GM12878 (cell line): ENCODE data around the gene ABI3. TPM values are rescaled to one million over a fixed set of nuclear protein-coding genes. Genes with fewer than 3 reads are reported as not detected.

Experiments used
- CBX5 ChIP-seq: sonication (generic); IDR thresholded peaks from 2 replicates; pipeline ENCODE4 v1.6.1; 2016; ENCODE audit warnings: low read depth, moderate library complexity, mild to moderate bottlenecking, inconsistent platforms
- GATAD2B ChIP-seq: fragments of 450-650 bp; conservative IDR thresholded peaks from 2 replicates; pipeline ENCODE4 v1.6.1; 2017; ENCODE audit warnings: low read depth, mild to moderate bottlenecking, moderate library complexity
- MEF2A ChIP-seq: IDR thresholded peaks from 2 replicates; pipeline ENCODE4 v1.6.1; 2011; ENCODE audit warnings: low read depth, mild to moderate bottlenecking, low read length, moderate library complexity; ENCODE audit not compliant: insufficient read depth
- MTA3 ChIP-seq: IDR thresholded peaks from 2 replicates; pipeline ENCODE4 v1.6.1; 2012; ENCODE audit warnings: low read length, inconsistent platforms, borderline replicate concordance
- POLR2AphosphoS5 ChIP-seq: IDR thresholded peaks from 2 replicates; pipeline ENCODE4 v1.6.1; 2011; ENCODE audit warnings: mild to moderate bottlenecking, low read length, inconsistent platforms
- TCF12 ChIP-seq: IDR thresholded peaks from 2 replicates; pipeline ENCODE4 v1.6.1; 2011; ENCODE audit warnings: low read depth, mild to moderate bottlenecking, low read length
- TCF7 ChIP-seq: IDR thresholded peaks from 2 replicates; pipeline ENCODE4 v1.6.1; 2014; ENCODE audit warnings: antibody characterized with exemption, borderline replicate concordance
- ZNF384 ChIP-seq: IDR thresholded peaks from 2 replicates; pipeline ENCODE4 v1.6.1; 2012; ENCODE audit warnings: low read depth, mild to moderate bottlenecking, low read length, improper control_type of control experiment, borderline replicate concordance
- ZSCAN29 ChIP-seq: fragments of 450-650 bp; IDR thresholded peaks from 2 replicates; pipeline ENCODE4 v1.6.1; 2017; ENCODE audit warnings: mild to moderate bottlenecking, moderate library complexity
- polyA plus RNA-seq, 11 experiments: library from polyadenylated mRNA; depleted of rRNA in 4 of 11; unstranded in 6 of 11; stranded (reverse) in 5 of 11; fragments of >200 nt; fragmentation: Nextera tagmentation in 4 of 11; fragmentation: Illumina TruSeq in 1 of 11; extraction: Ambion mirVana in 4 of 11; extraction: Trizol in 1 of 11; gene quantifications; 1 replicate in 1 of 11; 2 replicates in 10 of 11; pipeline versions ENCODE4 v1.2.1 to v1.2.3, GENCODE V29; 2011 to 2016; ENCODE audit warnings: inconsistent platforms in 2 of 11, missing spikeins in 2 of 11, low read depth in 1 of 11
- total RNA-seq, 4 experiments: library from RNA; depleted of rRNA in 3 of 4; stranded (reverse); fragments of >200 nt in 3 of 4; fragmentation: Illumina TruSeq in 1 of 4; extraction: Trizol in 1 of 4; gene quantifications; 2 replicates each; pipeline versions ENCODE4 v1.2.1 to v1.2.3, GENCODE V29; 2013 to 2021
- TF ChIP-seq, protein P1 (sequence below): fragments of 450-650 bp; IDR thresholded peaks from 2 replicates; pipeline ENCODE4 v1.6.1; 2016; ENCODE audit warnings: mild to moderate bottlenecking
- TF ChIP-seq, protein P2 (sequence below): fragments of 450-650 bp; IDR thresholded peaks from 2 replicates; pipeline ENCODE4 v1.6.1; 2017; ENCODE audit warnings: mild to moderate bottlenecking, low read depth, inconsistent platforms; ENCODE audit not compliant: poor library complexity, severe bottlenecking
- TF ChIP-seq, protein P3 (sequence below): fragments of 450-650 bp; formaldehyde crosslinking; IDR thresholded peaks from 2 replicates; pipeline ENCODE4 v1.4.0; 2022; ENCODE audit warnings: mild to moderate bottlenecking, moderate library complexity
- TF ChIP-seq, protein P4 (sequence below): fragments of 450-650 bp; IDR thresholded peaks from 2 replicates; pipeline ENCODE4 v1.6.1; 2017; ENCODE audit warnings: mild to moderate bottlenecking
- TF ChIP-seq, protein P5 (sequence below): fragments of 450-650 bp; IDR thresholded peaks from 2 replicates; pipeline ENCODE4 v1.6.1; 2017; ENCODE audit warnings: borderline replicate concordance
- TF ChIP-seq, protein P6 (sequence below): fragments of 450-650 bp; IDR thresholded peaks from 2 replicates; pipeline ENCODE4 v1.6.1; 2018; ENCODE audit warnings: mild to moderate bottlenecking, low read depth, moderate library complexity; ENCODE audit not compliant: partially characterized antibody

The ABI3 gene
- total and polyA plus RNA-seq, 10 of the 15 experiments (the other 5 are each of a cell fraction or from before 2014, with no cell fraction given), result 13.4 to 109 (median 51.1) TPM

DNA sequence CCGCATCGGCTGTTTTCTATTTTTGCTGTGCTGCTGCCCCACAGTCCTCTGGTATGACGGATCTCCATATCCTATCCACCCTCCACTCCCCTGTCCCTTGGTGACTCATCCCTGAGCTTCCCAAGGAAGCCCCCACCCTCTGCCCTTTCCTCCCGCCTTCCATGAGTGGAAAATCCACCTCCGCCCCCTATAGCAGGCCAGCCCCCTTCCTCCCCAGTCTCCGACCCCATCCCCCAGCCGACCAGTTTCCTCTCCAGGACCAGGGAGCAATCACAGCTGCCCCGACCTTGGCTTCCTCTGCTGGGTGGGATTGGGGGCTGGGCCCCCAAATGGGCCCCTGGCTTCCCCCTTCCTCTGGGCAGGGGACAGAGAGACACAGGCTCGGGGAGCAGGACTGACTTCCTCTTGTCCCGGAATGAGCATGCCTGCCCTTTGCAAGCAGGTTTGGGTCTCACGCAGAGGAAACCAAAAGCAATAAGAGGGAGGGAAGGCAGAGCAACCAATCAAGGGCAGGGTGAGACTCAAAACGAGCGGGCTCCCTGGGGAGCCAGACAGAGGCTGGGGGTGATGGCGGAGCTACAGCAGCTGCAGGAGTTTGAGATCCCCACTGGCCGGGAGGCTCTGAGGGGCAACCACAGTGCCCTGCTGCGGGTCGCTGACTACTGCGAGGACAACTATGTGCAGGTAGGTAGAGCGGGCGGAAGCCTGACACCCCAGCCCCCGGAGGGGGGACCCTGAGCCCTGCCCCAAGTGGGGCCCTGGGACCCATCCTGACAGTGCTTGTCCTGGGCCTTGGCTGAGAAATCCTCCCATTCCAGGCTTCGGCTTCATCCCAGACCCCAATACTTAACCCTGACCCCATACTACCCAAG is at the start of gene ABI3, which contains the start of gene GNGT2 (continued):
- no peak for TF ChIP-seq TCF7
- TF ChIP-seq, protein P1, sequence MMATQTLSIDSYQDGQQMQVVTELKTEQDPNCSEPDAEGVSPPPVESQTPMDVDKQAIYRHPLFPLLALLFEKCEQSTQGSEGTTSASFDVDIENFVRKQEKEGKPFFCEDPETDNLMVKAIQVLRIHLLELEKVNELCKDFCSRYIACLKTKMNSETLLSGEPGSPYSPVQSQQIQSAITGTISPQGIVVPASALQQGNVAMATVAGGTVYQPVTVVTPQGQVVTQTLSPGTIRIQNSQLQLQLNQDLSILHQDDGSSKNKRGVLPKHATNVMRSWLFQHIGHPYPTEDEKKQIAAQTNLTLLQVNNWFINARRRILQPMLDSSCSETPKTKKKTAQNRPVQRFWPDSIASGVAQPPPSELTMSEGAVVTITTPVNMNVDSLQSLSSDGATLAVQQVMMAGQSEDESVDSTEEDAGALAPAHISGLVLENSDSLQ, result no peak
- no peak for TF ChIP-seq ZNF384
- no peak for TF ChIP-seq MTA3
- TF ChIP-seq TCF12, result no peak
- TF ChIP-seq, protein P2, sequence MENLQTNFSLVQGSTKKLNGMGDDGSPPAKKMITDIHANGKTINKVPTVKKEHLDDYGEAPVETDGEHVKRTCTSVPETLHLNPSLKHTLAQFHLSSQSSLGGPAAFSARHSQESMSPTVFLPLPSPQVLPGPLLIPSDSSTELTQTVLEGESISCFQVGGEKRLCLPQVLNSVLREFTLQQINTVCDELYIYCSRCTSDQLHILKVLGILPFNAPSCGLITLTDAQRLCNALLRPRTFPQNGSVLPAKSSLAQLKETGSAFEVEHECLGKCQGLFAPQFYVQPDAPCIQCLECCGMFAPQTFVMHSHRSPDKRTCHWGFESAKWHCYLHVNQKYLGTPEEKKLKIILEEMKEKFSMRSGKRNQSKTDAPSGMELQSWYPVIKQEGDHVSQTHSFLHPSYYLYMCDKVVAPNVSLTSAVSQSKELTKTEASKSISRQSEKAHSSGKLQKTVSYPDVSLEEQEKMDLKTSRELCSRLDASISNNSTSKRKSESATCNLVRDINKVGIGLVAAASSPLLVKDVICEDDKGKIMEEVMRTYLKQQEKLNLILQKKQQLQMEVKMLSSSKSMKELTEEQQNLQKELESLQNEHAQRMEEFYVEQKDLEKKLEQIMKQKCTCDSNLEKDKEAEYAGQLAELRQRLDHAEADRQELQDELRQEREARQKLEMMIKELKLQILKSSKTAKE, result peak; percentile 52
- peak; percentile 97 for TF ChIP-seq POLR2AphosphoS5
- TF ChIP-seq, protein P3, sequence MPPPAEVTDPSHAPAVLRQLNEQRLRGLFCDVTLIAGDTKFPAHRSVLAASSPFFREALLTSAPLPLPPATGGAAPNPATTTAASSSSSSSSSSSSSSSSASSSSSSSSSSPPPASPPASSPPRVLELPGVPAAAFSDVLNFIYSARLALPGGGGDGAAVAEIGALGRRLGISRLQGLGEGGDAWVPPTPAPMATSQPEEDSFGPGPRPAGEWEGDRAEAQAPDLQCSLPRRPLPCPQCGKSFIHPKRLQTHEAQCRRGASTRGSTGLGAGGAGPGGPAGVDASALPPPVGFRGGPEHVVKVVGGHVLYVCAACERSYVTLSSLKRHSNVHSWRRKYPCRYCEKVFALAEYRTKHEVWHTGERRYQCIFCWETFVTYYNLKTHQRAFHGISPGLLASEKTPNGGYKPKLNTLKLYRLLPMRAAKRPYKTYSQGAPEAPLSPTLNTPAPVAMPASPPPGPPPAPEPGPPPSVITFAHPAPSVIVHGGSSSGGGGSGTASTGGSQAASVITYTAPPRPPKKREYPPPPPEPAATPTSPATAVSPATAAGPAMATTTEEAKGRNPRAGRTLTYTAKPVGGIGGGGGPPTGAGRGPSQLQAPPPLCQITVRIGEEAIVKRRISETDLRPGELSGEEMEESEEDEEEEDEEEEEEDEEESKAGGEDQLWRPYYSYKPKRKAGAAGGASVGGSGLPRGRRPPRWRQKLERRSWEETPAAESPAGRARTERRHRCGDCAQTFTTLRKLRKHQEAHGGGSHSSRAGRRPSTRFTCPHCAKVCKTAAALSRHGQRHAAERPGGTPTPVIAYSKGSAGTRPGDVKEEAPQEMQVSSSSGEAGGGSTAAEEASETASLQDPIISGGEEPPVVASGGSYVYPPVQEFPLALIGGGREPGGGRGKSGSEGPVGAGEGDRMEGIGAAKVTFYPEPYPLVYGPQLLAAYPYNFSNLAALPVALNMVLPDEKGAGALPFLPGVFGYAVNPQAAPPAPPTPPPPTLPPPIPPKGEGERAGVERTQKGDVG, result no peak
- TF ChIP-seq, protein P4, sequence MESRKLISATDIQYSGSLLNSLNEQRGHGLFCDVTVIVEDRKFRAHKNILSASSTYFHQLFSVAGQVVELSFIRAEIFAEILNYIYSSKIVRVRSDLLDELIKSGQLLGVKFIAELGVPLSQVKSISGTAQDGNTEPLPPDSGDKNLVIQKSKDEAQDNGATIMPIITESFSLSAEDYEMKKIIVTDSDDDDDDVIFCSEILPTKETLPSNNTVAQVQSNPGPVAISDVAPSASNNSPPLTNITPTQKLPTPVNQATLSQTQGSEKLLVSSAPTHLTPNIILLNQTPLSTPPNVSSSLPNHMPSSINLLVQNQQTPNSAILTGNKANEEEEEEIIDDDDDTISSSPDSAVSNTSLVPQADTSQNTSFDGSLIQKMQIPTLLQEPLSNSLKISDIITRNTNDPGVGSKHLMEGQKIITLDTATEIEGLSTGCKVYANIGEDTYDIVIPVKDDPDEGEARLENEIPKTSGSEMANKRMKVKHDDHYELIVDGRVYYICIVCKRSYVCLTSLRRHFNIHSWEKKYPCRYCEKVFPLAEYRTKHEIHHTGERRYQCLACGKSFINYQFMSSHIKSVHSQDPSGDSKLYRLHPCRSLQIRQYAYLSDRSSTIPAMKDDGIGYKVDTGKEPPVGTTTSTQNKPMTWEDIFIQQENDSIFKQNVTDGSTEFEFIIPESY, result no peak
- TF ChIP-seq, protein P5, sequence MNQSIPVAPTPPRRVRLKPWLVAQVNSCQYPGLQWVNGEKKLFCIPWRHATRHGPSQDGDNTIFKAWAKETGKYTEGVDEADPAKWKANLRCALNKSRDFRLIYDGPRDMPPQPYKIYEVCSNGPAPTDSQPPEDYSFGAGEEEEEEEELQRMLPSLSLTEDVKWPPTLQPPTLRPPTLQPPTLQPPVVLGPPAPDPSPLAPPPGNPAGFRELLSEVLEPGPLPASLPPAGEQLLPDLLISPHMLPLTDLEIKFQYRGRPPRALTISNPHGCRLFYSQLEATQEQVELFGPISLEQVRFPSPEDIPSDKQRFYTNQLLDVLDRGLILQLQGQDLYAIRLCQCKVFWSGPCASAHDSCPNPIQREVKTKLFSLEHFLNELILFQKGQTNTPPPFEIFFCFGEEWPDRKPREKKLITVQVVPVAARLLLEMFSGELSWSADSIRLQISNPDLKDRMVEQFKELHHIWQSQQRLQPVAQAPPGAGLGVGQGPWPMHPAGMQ, result no peak
- TF ChIP-seq GATAD2B, result peak; percentile 65; the same call in 1 of the 2 replicates
- TF ChIP-seq ZSCAN29, result no peak
- TF ChIP-seq, protein P6, sequence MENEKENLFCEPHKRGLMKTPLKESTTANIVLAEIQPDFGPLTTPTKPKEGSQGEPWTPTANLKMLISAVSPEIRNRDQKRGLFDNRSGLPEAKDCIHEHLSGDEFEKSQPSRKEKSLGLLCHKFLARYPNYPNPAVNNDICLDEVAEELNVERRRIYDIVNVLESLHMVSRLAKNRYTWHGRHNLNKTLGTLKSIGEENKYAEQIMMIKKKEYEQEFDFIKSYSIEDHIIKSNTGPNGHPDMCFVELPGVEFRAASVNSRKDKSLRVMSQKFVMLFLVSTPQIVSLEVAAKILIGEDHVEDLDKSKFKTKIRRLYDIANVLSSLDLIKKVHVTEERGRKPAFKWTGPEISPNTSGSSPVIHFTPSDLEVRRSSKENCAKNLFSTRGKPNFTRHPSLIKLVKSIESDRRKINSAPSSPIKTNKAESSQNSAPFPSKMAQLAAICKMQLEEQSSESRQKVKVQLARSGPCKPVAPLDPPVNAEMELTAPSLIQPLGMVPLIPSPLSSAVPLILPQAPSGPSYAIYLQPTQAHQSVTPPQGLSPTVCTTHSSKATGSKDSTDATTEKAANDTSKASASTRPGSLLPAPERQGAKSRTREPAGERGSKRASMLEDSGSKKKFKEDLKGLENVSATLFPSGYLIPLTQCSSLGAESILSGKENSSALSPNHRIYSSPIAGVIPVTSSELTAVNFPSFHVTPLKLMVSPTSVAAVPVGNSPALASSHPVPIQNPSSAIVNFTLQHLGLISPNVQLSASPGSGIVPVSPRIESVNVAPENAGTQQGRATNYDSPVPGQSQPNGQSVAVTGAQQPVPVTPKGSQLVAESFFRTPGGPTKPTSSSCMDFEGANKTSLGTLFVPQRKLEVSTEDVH, result no peak
- no peak for TF ChIP-seq CBX5
- peak; percentile 42; the same call in 1 of the 2 replicates for TF ChIP-seq MEF2A
